ENCODE measurements around the gene RPUSD1.

DNA sequence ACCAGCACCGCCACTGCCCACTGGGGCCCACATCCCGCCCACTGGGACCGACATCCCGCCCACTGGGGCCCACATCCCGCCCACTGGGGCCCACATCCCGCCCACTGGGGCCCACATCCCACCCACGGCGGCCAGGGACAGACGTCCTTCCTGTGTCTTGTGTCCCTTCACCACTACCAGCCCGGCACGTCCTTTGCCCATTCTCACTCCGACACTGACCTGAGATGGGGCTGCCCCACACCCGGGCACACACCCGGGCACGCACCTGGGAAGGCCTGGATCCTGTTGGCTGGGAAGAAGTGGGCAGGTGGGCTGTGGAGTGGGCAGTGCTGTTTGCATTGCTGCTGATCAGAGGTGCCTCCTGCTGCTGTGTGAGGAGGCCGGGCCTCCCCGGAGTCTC, 40.7 kb upstream of the RPUSD1 start:
- TF ChIP-seq, protein P1, sequence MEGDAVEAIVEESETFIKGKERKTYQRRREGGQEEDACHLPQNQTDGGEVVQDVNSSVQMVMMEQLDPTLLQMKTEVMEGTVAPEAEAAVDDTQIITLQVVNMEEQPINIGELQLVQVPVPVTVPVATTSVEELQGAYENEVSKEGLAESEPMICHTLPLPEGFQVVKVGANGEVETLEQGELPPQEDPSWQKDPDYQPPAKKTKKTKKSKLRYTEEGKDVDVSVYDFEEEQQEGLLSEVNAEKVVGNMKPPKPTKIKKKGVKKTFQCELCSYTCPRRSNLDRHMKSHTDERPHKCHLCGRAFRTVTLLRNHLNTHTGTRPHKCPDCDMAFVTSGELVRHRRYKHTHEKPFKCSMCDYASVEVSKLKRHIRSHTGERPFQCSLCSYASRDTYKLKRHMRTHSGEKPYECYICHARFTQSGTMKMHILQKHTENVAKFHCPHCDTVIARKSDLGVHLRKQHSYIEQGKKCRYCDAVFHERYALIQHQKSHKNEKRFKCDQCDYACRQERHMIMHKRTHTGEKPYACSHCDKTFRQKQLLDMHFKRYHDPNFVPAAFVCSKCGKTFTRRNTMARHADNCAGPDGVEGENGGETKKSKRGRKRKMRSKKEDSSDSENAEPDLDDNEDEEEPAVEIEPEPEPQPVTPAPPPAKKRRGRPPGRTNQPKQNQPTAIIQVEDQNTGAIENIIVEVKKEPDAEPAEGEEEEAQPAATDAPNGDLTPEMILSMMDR (IDR thresholded peaks at IDR 0.05; ENCODE audit: poor library complexity) = no peak
- TF ChIP-seq EZH2phosphoT487 (IDR thresholded peaks at IDR 0.05; ENCODE audit: low read depth, severe bottlenecking, unreplicated experiment) = no peak
